Measurements from ENCODE around the gene RPS3A. TPM values are rescaled to one million over a fixed set of nuclear protein-coding genes. Genes with fewer than 3 reads are reported as not detected.

The RPS3A gene
- total RNA-seq, 2 experiments from 2014 or later, result 3,925 to 4,071 TPM

DNA sequence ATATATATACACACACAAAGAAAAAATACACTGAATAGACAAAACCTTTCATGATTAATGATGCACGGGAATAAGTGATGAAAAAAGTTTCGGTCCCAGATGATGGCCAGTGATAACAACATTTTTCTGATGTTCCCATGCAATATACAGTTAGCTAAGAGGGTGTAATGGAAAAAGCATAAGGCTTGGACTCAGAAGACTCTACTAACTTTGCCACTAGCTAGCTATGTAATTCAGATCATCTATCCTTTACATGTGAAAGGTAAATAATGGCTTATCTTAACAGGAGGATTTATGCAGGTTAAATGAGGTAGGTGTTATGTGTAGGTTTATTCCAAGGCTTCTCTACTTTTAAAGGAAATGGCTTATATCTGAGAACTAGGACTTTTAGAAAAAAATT, 4.3 kb downstream of the RPS3A start:
- TF ChIP-seq, protein P1, sequence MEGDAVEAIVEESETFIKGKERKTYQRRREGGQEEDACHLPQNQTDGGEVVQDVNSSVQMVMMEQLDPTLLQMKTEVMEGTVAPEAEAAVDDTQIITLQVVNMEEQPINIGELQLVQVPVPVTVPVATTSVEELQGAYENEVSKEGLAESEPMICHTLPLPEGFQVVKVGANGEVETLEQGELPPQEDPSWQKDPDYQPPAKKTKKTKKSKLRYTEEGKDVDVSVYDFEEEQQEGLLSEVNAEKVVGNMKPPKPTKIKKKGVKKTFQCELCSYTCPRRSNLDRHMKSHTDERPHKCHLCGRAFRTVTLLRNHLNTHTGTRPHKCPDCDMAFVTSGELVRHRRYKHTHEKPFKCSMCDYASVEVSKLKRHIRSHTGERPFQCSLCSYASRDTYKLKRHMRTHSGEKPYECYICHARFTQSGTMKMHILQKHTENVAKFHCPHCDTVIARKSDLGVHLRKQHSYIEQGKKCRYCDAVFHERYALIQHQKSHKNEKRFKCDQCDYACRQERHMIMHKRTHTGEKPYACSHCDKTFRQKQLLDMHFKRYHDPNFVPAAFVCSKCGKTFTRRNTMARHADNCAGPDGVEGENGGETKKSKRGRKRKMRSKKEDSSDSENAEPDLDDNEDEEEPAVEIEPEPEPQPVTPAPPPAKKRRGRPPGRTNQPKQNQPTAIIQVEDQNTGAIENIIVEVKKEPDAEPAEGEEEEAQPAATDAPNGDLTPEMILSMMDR (IDR thresholded peaks at IDR 0.05), result no peak
- ATAC-seq (ENCODE audit: poor library complexity), result no peak
- Histone ChIP-seq H3K27ac (ENCODE audit: low read depth in 1 of 2, low read length in 2 of 2) (no peak overlapping the region), H3K4me3 (ENCODE audit: low read length) (no peak overlapping the region), H3K9me3 (ENCODE audit: control insufficient read depth in 1 of 2, insufficient read depth in 1 of 2, low read length in 2 of 2) (no peaks in the 10 kb centered on the region), H3K27me3 (ENCODE audit: control insufficient read depth in 1 of 2, insufficient read depth in 2 of 2, low read length in 2 of 2) (no peaks in the 10 kb centered on the region), H3K4me1 (ENCODE audit: insufficient read depth, low read length) (peaks cover 19% of the 10 kb centered on the region), H3K36me3 (ENCODE audit: insufficient read depth, low read length) (peaks cover 76% of the 10 kb centered on the region)
- DNase-seq, result no peak
- peaks cover 36% of the 10 kb centered on the region for H3K4me1 Mint-ChIP-seq (ENCODE audit: low read depth)
- H3K9me3 Mint-ChIP-seq, result no peaks in the 10 kb centered on the region
- intact Hi-C loops (cut with DNase I, micrococcal nuclease), result no loop called here
- peaks cover 90% of the 10 kb centered on the region for H3K36me3 Mint-ChIP-seq (ENCODE audit: low read depth)
- peak overlapping the region; percentile 40 for H3K27ac Mint-ChIP-seq
- ChIA-PET CTCF (no interaction called here), POLR2A (no interaction called here)
- no peak overlapping the region for H3K4me3 Mint-ChIP-seq
- no peaks in the 10 kb centered on the region for H3K27me3 Mint-ChIP-seq

- Mint-ChIP-seq H3K9me3 (no peaks in the 10 kb centered on the region), H3K4me3 (no peak overlapping the region), H3K27me3 (no peaks in the 10 kb centered on the region), H3K4me1 (ENCODE audit: low read depth) (peaks cover 36% of the 10 kb centered on the region), H3K36me3 (ENCODE audit: low read depth) (peaks cover 84% of the 10 kb centered on the region), H3K27ac (no peak overlapping the region)
- Histone ChIP-seq H3K9me3 (ENCODE audit: control insufficient read depth in 1 of 2, insufficient read depth in 1 of 2, low read length in 2 of 2) (no peaks in the 10 kb centered on the region), H3K36me3 (ENCODE audit: insufficient read depth, low read length) (peaks cover 79% of the 10 kb centered on the region), H3K27ac (ENCODE audit: low read depth in 1 of 2, low read length in 2 of 2) (no peak overlapping the region), H3K4me3 (ENCODE audit: low read length) (no peak overlapping the region), H3K27me3 (ENCODE audit: control insufficient read depth in 1 of 2, insufficient read depth in 2 of 2, low read length in 2 of 2) (no peaks in the 10 kb centered on the region), H3K4me1 (ENCODE audit: insufficient read depth, low read length) (peaks cover 16% of the 10 kb centered on the region)
- CTCF ChIA-PET, result interaction anchor here (1.1 kb wide), 1 partner anchor 89 kb away, joined by 3 read pairs; the partner anchor contains the start of gene LRBA
- no peak for DNase-seq
- TF ChIP-seq, protein P1 (IDR thresholded peaks at IDR 0.05), result no peak
- intact Hi-C loops (cut with DNase I, micrococcal nuclease), result no loop called here
- no peak for ATAC-seq (ENCODE audit: poor library complexity)
- POLR2A ChIA-PET, result interaction anchor here (0.7 to 1.3 kb wide), 2 partner anchors 12 to 1666 kb away, joined by 3 read pairs; no protein-coding TSS in a partner anchor
These were observed 5.2 kb downstream of the RPS3A start for GRCh38 chr4:151104621-151105020.

DNA sequence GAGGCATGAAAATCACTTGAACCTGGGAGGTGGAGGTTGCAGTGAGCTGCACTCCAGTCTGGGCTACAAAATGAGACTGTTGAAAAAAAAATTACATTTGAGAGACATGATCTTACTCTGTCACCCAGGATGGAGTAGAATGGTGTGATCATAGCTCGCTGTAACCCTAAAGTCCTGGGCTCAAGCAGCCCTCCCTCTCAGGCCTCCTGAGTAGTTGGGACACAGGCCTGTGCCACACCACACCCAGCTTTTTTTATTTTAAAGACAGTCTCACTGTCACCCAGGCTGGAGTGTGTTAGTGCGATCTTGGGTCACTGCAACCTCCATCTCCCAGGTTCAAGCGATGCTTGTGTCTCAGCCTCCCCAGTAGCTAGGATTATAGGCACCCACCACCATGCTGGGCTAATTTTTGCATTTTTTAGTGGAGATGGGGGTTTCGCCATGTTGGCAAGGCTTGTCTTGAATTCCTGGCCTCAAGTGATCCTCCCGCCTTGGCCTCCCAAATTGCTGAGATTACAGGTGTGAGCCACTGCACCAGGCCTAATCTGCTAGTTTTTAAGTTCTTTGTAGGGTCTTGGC, 6.1 kb downstream of the RPS3A start:
- TF ChIP-seq, protein P1 (IDR thresholded peaks at IDR 0.05), result no peak
- no peak overlapping the region for H3K4me3 Mint-ChIP-seq
- ATAC-seq (ENCODE audit: poor library complexity) (peak; percentile 19), DNase-seq (no peak)
- Histone ChIP-seq H3K36me3 (ENCODE audit: insufficient read depth, low read length) (peaks cover 82% of the 10 kb centered on the region), H3K27ac (ENCODE audit: low read depth in 1 of 2, low read length in 2 of 2) (no peak overlapping the region), H3K4me1 (ENCODE audit: insufficient read depth, low read length) (peaks cover 13% of the 10 kb centered on the region), H3K9me3 (ENCODE audit: control insufficient read depth in 1 of 2, insufficient read depth in 1 of 2, low read length in 2 of 2) (no peaks in the 10 kb centered on the region), H3K27me3 (ENCODE audit: control insufficient read depth in 1 of 2, insufficient read depth in 2 of 2, low read length in 2 of 2) (no peaks in the 10 kb centered on the region), H3K4me3 (ENCODE audit: low read length) (no peak overlapping the region)
- H3K4me1 Mint-ChIP-seq (ENCODE audit: low read depth), result peaks cover 28% of the 10 kb centered on the region
- peak overlapping the region; percentile 10 for H3K27ac Mint-ChIP-seq
- ChIA-PET POLR2A (interaction anchor here (0.7 to 1.3 kb wide), 2 partner anchors 12 to 1665 kb away, joined by 3 read pairs; no protein-coding TSS in a partner anchor), CTCF (no interaction called here)
- intact Hi-C loops (cut with DNase I, micrococcal nuclease), result no loop called here
- H3K27me3 Mint-ChIP-seq, result no peaks in the 10 kb centered on the region
- peaks cover 75% of the 10 kb centered on the region for H3K36me3 Mint-ChIP-seq (ENCODE audit: low read depth)
- H3K9me3 Mint-ChIP-seq, result no peaks in the 10 kb centered on the region
